ENCODE measurements around the gene AGBL5.

AGBL5 gene

DNA sequence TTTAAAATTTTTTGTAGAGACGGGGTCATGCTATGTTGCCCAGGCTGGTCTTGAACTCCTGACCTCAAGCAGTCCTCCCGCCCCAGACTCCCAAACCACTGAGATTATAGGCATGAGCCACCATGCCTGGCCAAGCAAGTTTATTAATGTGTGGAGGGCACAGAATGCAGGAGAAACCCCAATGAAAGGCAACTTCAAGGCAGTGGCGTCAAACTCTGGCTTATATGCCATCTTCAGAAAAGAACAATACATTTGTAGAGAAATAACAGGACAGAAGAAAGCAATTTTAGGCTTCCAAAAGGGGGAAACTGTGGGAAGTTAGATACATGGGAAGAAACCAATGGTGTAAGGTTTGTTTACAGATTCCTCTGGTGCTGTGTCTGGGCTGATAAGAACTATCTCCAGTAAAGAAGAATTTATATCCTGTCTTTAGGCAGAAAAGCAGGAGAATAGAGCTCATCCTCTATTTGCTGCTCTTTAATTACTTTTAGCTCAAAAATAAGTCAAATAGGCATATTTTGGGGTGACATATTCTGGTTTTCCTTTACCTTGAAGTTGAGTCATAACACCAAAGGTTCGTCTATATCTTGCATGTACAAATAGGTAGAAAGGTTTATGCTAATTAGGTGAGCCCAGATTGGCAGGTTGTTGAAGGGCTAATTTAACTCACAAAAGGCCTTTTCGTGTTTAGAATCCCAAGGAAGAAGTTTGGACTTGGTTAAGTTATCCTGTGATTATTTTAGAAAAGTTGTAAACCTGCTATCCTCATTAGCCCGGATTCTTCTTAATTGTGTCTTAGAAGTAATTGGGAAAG lies 44.7 kb upstream of the AGBL5 start:
- H3K27me3 ChIP-seq (replicated peaks; ENCODE audit: insufficient read depth, low read length), result no peaks in the 10 kb centered on the region
- no peak overlapping the region for H3K27ac ChIP-seq (ENCODE audit: low read length)
- no peaks in the 10 kb centered on the region for H3K4me1 ChIP-seq (ENCODE audit: low read length)
- H2AFZ ChIP-seq (ENCODE audit: low read length), result no peak overlapping the region
- H4K20me1 ChIP-seq (ENCODE audit: insufficient read depth, low read length), result no peaks in the 10 kb centered on the region
- no peaks in the 10 kb centered on the region for H3F3A ChIP-seq (ENCODE audit: insufficient read depth, low read length)
- H3K4me2 ChIP-seq (ENCODE audit: low read depth, low read length), result no peak overlapping the region
- no peaks in the 10 kb centered on the region for H3K36me3 ChIP-seq (replicated peaks; ENCODE audit: insufficient read depth, low read length)
- H3K9me3 ChIP-seq (replicated peaks; ENCODE audit: insufficient read depth, low read length), result no peaks in the 10 kb centered on the region
- no peaks in the 10 kb centered on the region for H3K79me2 ChIP-seq (ENCODE audit: low read length)
- no peak for TF ChIP-seq EZH2phosphoT487 (IDR thresholded peaks at IDR 0.05; ENCODE audit: low read length)
- TF ChIP-seq, protein P1, sequence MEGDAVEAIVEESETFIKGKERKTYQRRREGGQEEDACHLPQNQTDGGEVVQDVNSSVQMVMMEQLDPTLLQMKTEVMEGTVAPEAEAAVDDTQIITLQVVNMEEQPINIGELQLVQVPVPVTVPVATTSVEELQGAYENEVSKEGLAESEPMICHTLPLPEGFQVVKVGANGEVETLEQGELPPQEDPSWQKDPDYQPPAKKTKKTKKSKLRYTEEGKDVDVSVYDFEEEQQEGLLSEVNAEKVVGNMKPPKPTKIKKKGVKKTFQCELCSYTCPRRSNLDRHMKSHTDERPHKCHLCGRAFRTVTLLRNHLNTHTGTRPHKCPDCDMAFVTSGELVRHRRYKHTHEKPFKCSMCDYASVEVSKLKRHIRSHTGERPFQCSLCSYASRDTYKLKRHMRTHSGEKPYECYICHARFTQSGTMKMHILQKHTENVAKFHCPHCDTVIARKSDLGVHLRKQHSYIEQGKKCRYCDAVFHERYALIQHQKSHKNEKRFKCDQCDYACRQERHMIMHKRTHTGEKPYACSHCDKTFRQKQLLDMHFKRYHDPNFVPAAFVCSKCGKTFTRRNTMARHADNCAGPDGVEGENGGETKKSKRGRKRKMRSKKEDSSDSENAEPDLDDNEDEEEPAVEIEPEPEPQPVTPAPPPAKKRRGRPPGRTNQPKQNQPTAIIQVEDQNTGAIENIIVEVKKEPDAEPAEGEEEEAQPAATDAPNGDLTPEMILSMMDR (IDR thresholded peaks at IDR 0.05; ENCODE audit: low read length), result no peak
- no peak for TF ChIP-seq EZH2 (optimal IDR thresholded peaks at IDR 0.05; ENCODE audit: low read depth, low read length)
- no peak overlapping the region for H3K9ac ChIP-seq (ENCODE audit: low read length)
- no peak for DNase-seq
- no peak overlapping the region for H3K4me3 ChIP-seq (ENCODE audit: low read length)
- no peaks in the 10 kb centered on the region for H3K9me2 ChIP-seq (replicated peaks; ENCODE audit: insufficient read depth, low read length)

DNA sequence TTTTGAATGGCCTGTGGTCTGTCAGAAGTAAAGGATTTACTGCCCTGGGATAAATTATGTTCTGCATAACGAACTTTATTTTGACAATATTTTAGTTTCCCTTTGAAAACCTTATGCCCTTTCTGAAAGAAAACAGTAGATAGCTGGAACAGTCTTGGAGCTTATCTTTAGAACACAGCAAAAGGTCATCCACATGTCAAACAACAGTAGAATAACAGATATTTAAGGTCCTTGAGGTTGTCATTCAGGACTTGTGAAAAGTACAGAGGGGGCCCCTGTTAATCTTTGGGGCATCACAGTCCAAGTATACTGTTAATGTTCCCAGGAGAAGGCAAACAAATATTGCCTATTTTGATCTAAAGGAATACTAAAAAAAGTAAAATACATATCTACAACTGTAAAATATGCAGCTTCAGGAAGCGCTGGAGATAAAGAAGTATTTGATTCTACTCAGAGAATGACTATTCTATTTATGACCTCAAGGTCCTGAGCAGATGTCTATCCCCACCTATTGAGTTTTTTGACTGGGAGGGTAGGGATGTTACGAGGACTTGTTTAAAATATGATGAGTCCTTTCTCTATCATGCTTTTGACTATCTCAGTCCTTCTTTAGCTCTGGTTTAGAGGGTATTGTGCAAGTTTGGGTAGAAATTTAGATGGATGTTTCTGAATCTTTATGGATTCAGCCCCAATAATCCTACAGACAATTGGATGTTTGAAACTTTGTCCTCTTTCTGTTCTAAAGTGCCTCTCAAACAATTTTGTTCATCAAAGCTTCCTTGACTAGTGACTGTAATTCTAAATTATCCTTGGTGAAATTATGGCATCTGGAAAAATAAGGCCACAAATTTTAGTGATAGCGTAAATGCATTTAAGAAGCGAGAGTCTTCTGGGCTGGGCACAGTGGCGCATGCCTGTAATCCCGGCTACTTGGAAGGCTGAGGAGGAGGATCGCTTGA lies 43.8 kb upstream of the AGBL5 start:
- H4K20me1 ChIP-seq (ENCODE audit: insufficient read depth, low read length), result no peaks in the 10 kb centered on the region
- no peaks in the 10 kb centered on the region for H3K4me1 ChIP-seq (ENCODE audit: low read length)
- TF ChIP-seq, protein P1 (IDR thresholded peaks at IDR 0.05; ENCODE audit: low read length), result no peak
- TF ChIP-seq EZH2phosphoT487 (IDR thresholded peaks at IDR 0.05; ENCODE audit: low read length) (no peak), EZH2 (optimal IDR thresholded peaks at IDR 0.05; ENCODE audit: low read depth, low read length) (no peak)
- H3K27me3 ChIP-seq (replicated peaks; ENCODE audit: insufficient read depth, low read length), result no peaks in the 10 kb centered on the region
- H3K9ac ChIP-seq (ENCODE audit: low read length), result no peak overlapping the region
- no peak for DNase-seq
- H3K9me2 ChIP-seq (replicated peaks; ENCODE audit: insufficient read depth, low read length), result no peaks in the 10 kb centered on the region
- H3K79me2 ChIP-seq (ENCODE audit: low read length), result no peaks in the 10 kb centered on the region
- H3K4me3 ChIP-seq (ENCODE audit: low read length), result no peak overlapping the region
- no peak overlapping the region for H3K27ac ChIP-seq (ENCODE audit: low read length)
- no peaks in the 10 kb centered on the region for H3K36me3 ChIP-seq (replicated peaks; ENCODE audit: insufficient read depth, low read length)
- H3F3A ChIP-seq (ENCODE audit: insufficient read depth, low read length), result no peaks in the 10 kb centered on the region
- no peak overlapping the region for H3K4me2 ChIP-seq (ENCODE audit: low read depth, low read length)
- H2AFZ ChIP-seq (ENCODE audit: low read length), result no peak overlapping the region
- H3K9me3 ChIP-seq (replicated peaks; ENCODE audit: insufficient read depth, low read length), result no peaks in the 10 kb centered on the region

DNA sequence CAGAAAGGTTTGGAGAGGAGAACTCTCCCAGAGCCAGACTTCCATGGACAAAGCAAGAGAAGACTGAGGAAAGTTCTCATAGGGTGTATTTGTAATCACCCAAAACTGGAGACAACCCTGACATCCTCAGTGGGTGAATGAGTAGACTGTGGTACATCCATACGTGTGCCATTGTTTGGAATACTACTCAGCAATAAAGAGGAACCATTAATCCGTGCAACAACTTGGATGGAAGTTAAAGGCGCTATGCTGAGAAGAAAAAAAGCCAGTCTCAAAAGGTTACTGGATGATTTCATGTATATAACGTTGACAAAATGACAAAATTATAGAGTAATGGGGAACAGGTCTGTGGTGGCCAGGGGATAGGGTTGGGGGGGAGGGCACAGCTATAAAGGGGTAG lies 42.8 kb upstream of the AGBL5 start:
- Histone ChIP-seq H3K9ac (ENCODE audit: low read length) (no peak overlapping the region), H2AFZ (ENCODE audit: low read length) (no peak overlapping the region), H3K4me2 (ENCODE audit: low read depth, low read length) (no peak overlapping the region), H3K4me3 (ENCODE audit: low read length) (no peak overlapping the region), H3F3A (ENCODE audit: insufficient read depth, low read length) (no peaks in the 10 kb centered on the region), H3K36me3 (replicated peaks; ENCODE audit: insufficient read depth, low read length) (no peaks in the 10 kb centered on the region), H3K9me2 (replicated peaks; ENCODE audit: insufficient read depth, low read length) (no peaks in the 10 kb centered on the region), H4K20me1 (ENCODE audit: insufficient read depth, low read length) (no peaks in the 10 kb centered on the region), H3K27me3 (replicated peaks; ENCODE audit: insufficient read depth, low read length) (no peaks in the 10 kb centered on the region), H3K27ac (ENCODE audit: low read length) (no peak overlapping the region), H3K9me3 (replicated peaks; ENCODE audit: insufficient read depth, low read length) (no peaks in the 10 kb centered on the region), H3K79me2 (ENCODE audit: low read length) (no peaks in the 10 kb centered on the region), H3K4me1 (ENCODE audit: low read length) (no peaks in the 10 kb centered on the region)
- TF ChIP-seq, protein P1 (IDR thresholded peaks at IDR 0.05; ENCODE audit: low read length), result no peak
- TF ChIP-seq EZH2 (optimal IDR thresholded peaks at IDR 0.05; ENCODE audit: low read depth, low read length) (no peak), EZH2phosphoT487 (IDR thresholded peaks at IDR 0.05; ENCODE audit: low read length) (no peak)
- no peak for DNase-seq

Data from MM.1S (cell line).